Uterus (tissue), 4 donors: ENCODE measurements around the gene SLCO2B1. TPM values are rescaled to one million over a fixed set of nuclear protein-coding genes. Genes with fewer than 3 reads are reported as not detected.

Source experiments
- DNase-seq, 2 donors: peaks; one replicate each; pipeline ENCODE4 v3.0.0-alpha.2; 2019 to 2020
- H3K27ac ChIP-seq, 2 donors: fragments of 200-600 bp; sonication (generic); 1 replicate in 1 of 2; 2 replicates in 1 of 2; pipeline ENCODE4 v1.5.1; 2016 to 2018
- H3K27me3 ChIP-seq, 2 donors: fragments of 200-600 bp; sonication (generic); one replicate each; pipeline ENCODE4 v1.5.1; 2018 to 2019; ENCODE audit warnings: control low read depth in 1 of 2
- H3K36me3 ChIP-seq, 2 donors: fragments of 200-600 bp; sonication (generic); one replicate each; pipeline ENCODE4 v1.5.1; 2019; ENCODE audit warnings: control low read depth in 1 of 2
- H3K4me1 ChIP-seq, 2 donors: fragments of 200-600 bp; sonication (generic); one replicate each; pipeline ENCODE4 v1.5.1; 2018 to 2019; ENCODE audit warnings: control low read depth in 1 of 2
- H3K4me3 ChIP-seq, 2 donors: fragments of 200-600 bp; sonication (generic); 1 replicate in 1 of 2; 2 replicates in 1 of 2; pipeline ENCODE4 v1.5.1; 2018 to 2019; ENCODE audit warnings: mild to moderate bottlenecking in 1 of 2
- H3K9me3 ChIP-seq, 2 donors: fragments of 200-600 bp; sonication (generic); one replicate each; pipeline ENCODE4 v1.5.1; 2019; ENCODE audit warnings: control low read depth in 1 of 2
- POLR2A ChIP-seq, 2 donors: fragments of 450-650 bp; IDR thresholded peaks; one replicate each; pipeline ENCODE4 v1.6.1; 2016; ENCODE audit warnings: antibody characterized with exemption in 2 of 2, mild to moderate bottlenecking in 1 of 2, moderate library complexity in 1 of 2
- intact Hi-C: fragments of 100-400 bp; cut with DNase I; formaldehyde crosslinking; loops from one replicate; pipeline ENCODE4 v1.15.1; 2023; ENCODE audit warnings: low total_unique reads
- total RNA-seq, 4 donors: library from RNA; depleted of rRNA in 3 of 4; stranded (reverse); fragments of >200 nt in 3 of 4; gene quantifications; one replicate each; pipeline versions ENCODE4 v1.1.0 to v1.2.4, GENCODE V29; 2014 to 2023
- TF ChIP-seq, protein P1 (sequence below), 4 experiments: fragments of 200-600 bp in 2 of 4; fragments of 450-650 bp in 2 of 4; sonication (generic) in 2 of 4; IDR thresholded peaks; one replicate each; pipeline ENCODE4 v1.5.1; 2016 to 2019; ENCODE audit warnings: antibody characterized with exemption in 4 of 4, mild to moderate bottlenecking in 2 of 4, moderate library complexity in 1 of 4
- donor health status: DM: yes; HTN: yes; CAD: no.

Gene SLCO2B1
- total RNA-seq, 4 donors from 2014 or later = 11.8 to 58.1 (median 31.8) TPM

DNA sequence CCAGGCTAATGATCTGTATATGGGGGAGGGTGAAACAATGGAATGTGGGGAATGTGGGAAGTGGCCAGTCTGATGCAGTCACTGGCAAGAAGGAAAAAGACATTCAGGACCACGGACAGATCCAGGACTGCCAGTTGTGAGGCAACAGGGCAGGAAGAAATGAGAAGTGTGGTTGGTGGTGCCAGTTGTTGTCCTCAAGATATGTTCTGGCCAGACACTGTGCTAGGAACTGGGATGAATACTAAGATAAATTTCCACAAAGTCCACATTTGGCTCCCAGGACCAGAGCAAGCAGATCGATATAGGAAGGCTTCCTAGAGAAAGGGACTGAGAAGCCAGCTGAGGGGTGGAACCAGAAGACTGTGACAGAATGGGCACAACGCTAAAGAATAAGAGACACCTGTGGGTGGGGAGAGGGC is 82.9 kb downstream of the SLCO2B1 start:
- no peak for DNase-seq
- Histone ChIP-seq H3K4me1 (no peaks in the 10 kb centered on the region), H3K27ac (no peak overlapping the region), H3K36me3 (no peaks in the 10 kb centered on the region), H3K9me3 (no peaks in the 10 kb centered on the region), H3K27me3 (no peaks in the 10 kb centered on the region), H3K4me3 (no peak overlapping the region)
- TF ChIP-seq POLR2A (IDR thresholded peaks at IDR 0.05) = no peak
- TF ChIP-seq, protein P1, sequence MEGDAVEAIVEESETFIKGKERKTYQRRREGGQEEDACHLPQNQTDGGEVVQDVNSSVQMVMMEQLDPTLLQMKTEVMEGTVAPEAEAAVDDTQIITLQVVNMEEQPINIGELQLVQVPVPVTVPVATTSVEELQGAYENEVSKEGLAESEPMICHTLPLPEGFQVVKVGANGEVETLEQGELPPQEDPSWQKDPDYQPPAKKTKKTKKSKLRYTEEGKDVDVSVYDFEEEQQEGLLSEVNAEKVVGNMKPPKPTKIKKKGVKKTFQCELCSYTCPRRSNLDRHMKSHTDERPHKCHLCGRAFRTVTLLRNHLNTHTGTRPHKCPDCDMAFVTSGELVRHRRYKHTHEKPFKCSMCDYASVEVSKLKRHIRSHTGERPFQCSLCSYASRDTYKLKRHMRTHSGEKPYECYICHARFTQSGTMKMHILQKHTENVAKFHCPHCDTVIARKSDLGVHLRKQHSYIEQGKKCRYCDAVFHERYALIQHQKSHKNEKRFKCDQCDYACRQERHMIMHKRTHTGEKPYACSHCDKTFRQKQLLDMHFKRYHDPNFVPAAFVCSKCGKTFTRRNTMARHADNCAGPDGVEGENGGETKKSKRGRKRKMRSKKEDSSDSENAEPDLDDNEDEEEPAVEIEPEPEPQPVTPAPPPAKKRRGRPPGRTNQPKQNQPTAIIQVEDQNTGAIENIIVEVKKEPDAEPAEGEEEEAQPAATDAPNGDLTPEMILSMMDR (IDR thresholded peaks at IDR 0.05) = no peak
- intact Hi-C loops = no loop called here

DNA sequence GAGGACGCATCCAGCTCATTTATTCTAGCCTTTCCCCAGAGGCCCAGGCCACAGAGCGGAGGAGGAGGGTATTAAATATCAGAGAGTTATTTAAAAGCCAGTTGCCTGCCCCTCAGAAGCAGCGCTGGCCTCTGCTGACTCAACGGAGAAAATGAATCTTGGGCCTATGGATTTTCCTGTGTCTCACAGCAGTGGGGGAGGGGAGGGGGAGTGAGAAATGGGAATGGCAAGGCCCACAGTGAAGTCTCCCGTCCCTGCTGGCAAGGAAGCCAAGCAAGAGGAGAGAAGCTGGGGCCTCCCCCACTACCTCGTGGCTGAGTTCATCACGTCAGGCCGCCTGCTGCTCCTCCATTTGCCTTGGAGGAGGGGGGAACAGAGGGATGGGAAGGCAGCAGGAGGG is 85.2 kb downstream of the SLCO2B1 start:
- Histone ChIP-seq H3K9me3 (no peaks in the 10 kb centered on the region), H3K27me3 (no peaks in the 10 kb centered on the region), H3K4me3 (no peak overlapping the region), H3K36me3 (no peaks in the 10 kb centered on the region), H3K4me1 (peaks cover 0 to 1% of the 10 kb centered on the region in 2 donors), H3K27ac (no peak overlapping the region)
- no peak for DNase-seq
- TF ChIP-seq, protein P1 (IDR thresholded peaks at IDR 0.05) = no peak
- TF ChIP-seq POLR2A (IDR thresholded peaks at IDR 0.05) = no peak
- intact Hi-C loops = no loop called here

DNA sequence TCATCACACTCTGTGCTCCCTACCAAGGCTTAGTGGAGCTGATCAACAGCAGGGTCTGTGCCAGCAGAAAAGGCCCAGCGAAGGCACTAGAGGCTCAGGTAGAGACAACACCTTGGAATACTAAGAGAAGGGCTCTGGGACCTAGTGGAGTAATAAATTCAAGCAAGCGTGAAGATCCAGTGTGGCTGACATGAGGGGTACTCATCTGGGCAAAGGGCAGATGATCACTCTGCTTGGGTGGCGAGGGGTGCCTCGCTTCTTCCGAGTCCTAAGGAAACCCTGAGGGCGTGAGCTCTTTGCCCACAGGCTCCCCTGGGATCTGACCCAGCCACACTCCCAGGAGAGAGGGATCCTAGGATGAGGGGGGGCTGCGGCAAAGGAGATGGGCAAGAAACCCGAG is 86.1 kb downstream of the SLCO2B1 start:
- H3K4me1 ChIP-seq = peaks cover 0 to 9% of the 10 kb centered on the region in 2 donors
- no peak overlapping the region for H3K27ac ChIP-seq
- no peak for TF ChIP-seq POLR2A (IDR thresholded peaks at IDR 0.05)
- TF ChIP-seq, protein P1 (IDR thresholded peaks at IDR 0.05) = no peak
- no peak overlapping the region for H3K4me3 ChIP-seq
- DNase-seq = peak in 1 of 2 donors; percentile 5
- H3K9me3 ChIP-seq = no peaks in the 10 kb centered on the region
- intact Hi-C loops = no loop called here
- no peaks in the 10 kb centered on the region for H3K36me3 ChIP-seq
- no peaks in the 10 kb centered on the region for H3K27me3 ChIP-seq

DNA sequence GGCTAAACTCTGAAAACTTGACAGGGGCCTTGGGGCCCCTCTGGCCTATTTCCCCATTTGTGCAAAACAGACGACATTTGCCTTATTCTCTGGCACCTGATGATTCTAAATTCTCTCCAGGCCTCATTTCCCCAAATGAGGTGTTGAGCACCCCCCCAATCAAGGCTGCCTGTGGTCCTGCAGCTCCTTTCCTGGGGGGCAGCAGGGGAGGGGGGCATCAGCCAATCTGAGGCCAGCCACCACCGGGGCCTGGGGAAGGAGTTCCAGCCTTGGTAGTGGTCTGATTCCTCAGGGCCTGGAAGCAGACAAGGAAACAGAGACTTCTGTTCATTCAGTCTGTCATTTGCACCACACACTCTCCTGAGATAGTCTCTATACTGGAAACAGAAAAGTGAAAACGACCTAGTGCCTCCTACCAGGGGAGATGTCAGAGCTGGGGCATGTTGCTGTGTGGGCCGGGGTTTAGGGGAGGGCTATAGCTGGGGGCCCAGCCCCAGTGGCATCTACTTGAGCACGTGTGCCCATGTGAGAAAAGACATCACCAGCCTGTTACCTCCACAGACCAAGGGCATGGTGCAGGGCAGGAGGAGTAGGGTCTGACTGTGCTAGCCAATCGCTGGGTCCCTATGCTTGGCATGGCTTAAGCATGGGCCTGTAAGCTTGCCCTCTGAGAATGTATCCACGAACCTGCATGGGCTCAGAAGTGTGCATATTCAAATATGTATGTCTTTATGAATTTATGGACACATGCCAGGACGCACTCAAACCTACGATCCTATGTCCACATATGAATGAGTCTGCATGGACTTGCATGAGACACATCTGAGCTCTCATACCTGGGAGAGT is 87.9 kb downstream of the SLCO2B1 start:
- peaks cover 0 to 4% of the 10 kb centered on the region in 2 donors for H3K27me3 ChIP-seq
- no peak overlapping the region for H3K27ac ChIP-seq
- H3K4me3 ChIP-seq = no peak overlapping the region
- intact Hi-C loops = no loop called here
- no peaks in the 10 kb centered on the region for H3K9me3 ChIP-seq
- H3K36me3 ChIP-seq = no peaks in the 10 kb centered on the region
- no peak for TF ChIP-seq POLR2A (IDR thresholded peaks at IDR 0.05)
- TF ChIP-seq, protein P1 (IDR thresholded peaks at IDR 0.05) = no peak
- DNase-seq = peak in 1 of 2 donors; percentile 6
- peaks cover 0 to 12% of the 10 kb centered on the region in 2 donors for H3K4me1 ChIP-seq

DNA sequence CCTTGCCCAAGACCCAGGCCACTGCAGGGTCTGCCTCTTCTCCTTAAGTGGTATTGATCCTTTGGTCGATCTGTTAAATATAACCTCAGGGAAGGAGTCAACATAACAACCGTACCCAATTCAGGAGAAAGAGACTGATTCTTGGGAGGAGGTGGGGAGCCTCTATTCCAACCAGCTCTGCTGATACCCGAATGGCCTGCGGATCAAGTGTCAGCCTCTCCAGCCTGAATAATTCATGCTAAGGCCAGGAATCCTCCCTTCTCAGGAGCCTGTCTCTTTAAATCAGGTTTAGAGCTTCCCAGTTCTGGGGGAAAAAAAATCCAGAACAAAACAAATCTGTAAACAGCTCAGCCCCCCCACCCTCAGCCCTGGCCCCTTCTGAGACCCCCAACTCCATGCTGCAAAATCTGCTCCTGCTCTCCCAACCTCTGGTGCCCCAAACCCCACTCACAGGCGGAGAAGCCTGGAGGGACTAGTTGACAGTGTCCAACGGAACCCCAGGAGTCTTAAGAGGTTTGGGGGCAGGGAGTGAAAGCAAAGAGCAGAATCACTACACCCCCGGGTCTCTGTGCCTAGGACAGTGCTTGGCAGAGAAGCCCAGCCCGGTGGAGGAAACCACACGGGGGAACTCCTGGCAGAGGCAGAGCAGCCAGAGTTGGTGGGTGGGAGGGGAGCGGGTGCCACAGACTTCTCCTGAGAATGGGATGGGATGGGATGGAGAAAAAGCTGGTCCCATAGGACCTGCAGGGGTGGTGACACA is 88.8 kb downstream of the SLCO2B1 start:
- Histone ChIP-seq H3K4me1 (peaks cover 0 to 12% of the 10 kb centered on the region in 2 donors), H3K9me3 (no peaks in the 10 kb centered on the region), H3K27ac (no peak overlapping the region), H3K27me3 (peaks cover 0 to 4% of the 10 kb centered on the region in 2 donors), H3K4me3 (no peak overlapping the region), H3K36me3 (no peaks in the 10 kb centered on the region)
- TF ChIP-seq POLR2A (IDR thresholded peaks at IDR 0.05) = no peak
- TF ChIP-seq, protein P1 (IDR thresholded peaks at IDR 0.05) = no peak
- intact Hi-C loops = loop anchor here (5.0 to 10.0 kb wide), 2 partner anchors 97 to 305 kb away; no protein-coding TSS in a partner anchor
- peak in 1 of 2 donors; percentile 9 for DNase-seq
